Measurements from ENCODE around the gene ZBTB43. TPM values are rescaled to one million over a fixed set of nuclear protein-coding genes. Genes with fewer than 3 reads are reported as not detected.

ZBTB43 gene
- total RNA-seq, 1 donor = 18.1 TPM

DNA sequence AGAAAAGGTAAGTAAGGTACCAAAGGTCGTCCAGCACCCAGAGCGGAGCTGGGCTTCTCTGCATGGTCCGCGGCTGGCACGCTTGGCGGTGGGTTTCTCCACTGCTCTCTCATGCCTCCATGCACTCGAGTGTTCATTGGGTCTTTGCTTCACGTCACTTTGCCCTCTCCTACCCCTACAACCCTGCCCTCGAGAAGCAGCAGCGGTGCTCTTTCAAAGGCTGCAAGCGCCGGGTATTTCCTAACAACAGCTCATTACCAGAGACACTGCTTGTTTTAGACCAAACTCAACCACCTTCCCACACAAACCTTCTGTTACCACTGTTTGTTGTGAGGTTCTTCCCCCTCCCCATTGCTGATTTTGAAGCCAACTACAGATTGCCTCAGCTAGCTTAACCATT, 34.1 kb downstream of the ZBTB43 start:
- TF ChIP-seq, protein P1, sequence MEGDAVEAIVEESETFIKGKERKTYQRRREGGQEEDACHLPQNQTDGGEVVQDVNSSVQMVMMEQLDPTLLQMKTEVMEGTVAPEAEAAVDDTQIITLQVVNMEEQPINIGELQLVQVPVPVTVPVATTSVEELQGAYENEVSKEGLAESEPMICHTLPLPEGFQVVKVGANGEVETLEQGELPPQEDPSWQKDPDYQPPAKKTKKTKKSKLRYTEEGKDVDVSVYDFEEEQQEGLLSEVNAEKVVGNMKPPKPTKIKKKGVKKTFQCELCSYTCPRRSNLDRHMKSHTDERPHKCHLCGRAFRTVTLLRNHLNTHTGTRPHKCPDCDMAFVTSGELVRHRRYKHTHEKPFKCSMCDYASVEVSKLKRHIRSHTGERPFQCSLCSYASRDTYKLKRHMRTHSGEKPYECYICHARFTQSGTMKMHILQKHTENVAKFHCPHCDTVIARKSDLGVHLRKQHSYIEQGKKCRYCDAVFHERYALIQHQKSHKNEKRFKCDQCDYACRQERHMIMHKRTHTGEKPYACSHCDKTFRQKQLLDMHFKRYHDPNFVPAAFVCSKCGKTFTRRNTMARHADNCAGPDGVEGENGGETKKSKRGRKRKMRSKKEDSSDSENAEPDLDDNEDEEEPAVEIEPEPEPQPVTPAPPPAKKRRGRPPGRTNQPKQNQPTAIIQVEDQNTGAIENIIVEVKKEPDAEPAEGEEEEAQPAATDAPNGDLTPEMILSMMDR (IDR thresholded peaks at IDR 0.05; ENCODE audit: extremely low read depth, low read depth, low read length) = no peak
- Histone ChIP-seq H3K36me3 (ENCODE audit: insufficient read depth, low read length) (peaks cover 14% of the 10 kb centered on the region), H3K4me2 (ENCODE audit: insufficient read depth, low read length) (no peak overlapping the region), H3K27me3 (ENCODE audit: insufficient read depth, low read length) (no peaks in the 10 kb centered on the region), H4K20me1 (ENCODE audit: insufficient read depth, low read length) (peaks cover 48% of the 10 kb centered on the region), H3K27ac (ENCODE audit: low read depth, low read length) (no peak overlapping the region), H3K4me1 (ENCODE audit: insufficient read depth, low read length) (peaks cover 7% of the 10 kb centered on the region), H3K4me3 (ENCODE audit: insufficient read depth, low read length) (no peak overlapping the region), H3K79me2 (ENCODE audit: insufficient read depth, low read length) (peaks cover 43% of the 10 kb centered on the region), H3K9me3 (ENCODE audit: low read depth, low read length) (no peaks in the 10 kb centered on the region), H2AFZ (ENCODE audit: low read length) (no peak overlapping the region)
- DNase-seq (ENCODE audit: insufficient read length, low spot score, missing footprints) = no peak

DNA sequence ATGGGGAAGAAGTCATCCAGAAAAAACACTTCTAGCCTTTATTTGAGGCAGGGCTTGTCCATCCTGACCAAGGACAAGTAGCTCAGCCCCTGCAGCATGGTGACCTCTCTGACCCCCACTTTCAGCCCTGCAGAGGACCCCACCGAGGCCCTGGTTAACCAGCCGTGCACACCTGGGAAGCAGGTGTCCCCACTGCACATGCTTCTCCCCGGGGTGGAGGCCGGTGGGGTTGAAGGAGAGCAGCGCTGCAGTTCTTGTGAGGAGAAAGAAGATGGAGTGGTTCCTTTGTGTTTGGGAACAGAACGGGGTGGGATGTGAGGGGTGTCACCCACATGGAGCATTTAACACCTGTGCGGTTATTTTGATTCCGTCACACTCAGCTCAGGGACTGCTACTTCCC, 34.5 kb downstream of the ZBTB43 start:
- Histone ChIP-seq H3K4me2 (ENCODE audit: insufficient read depth, low read length) (no peak overlapping the region), H3K4me1 (ENCODE audit: insufficient read depth, low read length) (peaks cover 11% of the 10 kb centered on the region), H3K27me3 (ENCODE audit: insufficient read depth, low read length) (no peaks in the 10 kb centered on the region), H3K27ac (ENCODE audit: low read depth, low read length) (no peak overlapping the region), H3K79me2 (ENCODE audit: insufficient read depth, low read length) (peaks cover 39% of the 10 kb centered on the region), H3K9me3 (ENCODE audit: low read depth, low read length) (no peaks in the 10 kb centered on the region), H3K4me3 (ENCODE audit: insufficient read depth, low read length) (no peak overlapping the region), H4K20me1 (ENCODE audit: insufficient read depth, low read length) (peaks cover 44% of the 10 kb centered on the region), H3K36me3 (ENCODE audit: insufficient read depth, low read length) (peaks cover 10% of the 10 kb centered on the region), H2AFZ (ENCODE audit: low read length) (no peak overlapping the region)
- DNase-seq (ENCODE audit: insufficient read length, low spot score, missing footprints) = no peak
- TF ChIP-seq, protein P1 (IDR thresholded peaks at IDR 0.05; ENCODE audit: extremely low read depth, low read depth, low read length) = no peak

DNA sequence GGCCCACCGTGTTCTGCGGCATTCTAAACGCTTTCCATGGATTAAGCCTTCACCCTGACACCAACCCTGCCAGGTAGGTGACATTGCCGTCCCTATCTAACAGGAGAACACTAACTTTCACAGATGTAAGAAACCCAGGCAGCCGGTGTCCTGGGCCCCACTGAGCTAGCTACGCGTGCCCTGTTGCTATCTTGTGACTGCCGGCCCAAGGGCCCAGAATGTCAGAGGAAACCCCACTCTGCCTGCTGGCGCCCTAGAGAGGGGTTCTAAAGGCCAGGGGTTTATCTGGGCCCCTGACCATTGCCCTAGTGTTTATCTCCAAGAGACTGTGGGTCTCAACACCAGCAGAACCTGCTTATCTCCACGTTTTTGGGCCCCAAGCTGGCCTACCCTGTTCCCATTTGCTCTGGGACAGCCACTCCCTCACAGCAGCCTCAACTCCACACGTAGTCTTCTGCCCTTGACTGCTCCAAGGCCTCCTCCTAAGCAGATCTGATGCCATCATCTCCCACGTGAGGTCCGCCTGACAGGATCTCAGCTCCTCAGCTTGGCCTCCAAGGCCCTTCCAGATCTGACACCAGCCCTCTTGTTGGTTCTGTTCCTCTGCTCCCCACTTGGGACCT, 37.5 kb downstream of the ZBTB43 start:
- no peak overlapping the region for H2AFZ ChIP-seq (ENCODE audit: low read length)
- TF ChIP-seq, protein P1 (IDR thresholded peaks at IDR 0.05; ENCODE audit: extremely low read depth, low read depth, low read length) = no peak

DNA sequence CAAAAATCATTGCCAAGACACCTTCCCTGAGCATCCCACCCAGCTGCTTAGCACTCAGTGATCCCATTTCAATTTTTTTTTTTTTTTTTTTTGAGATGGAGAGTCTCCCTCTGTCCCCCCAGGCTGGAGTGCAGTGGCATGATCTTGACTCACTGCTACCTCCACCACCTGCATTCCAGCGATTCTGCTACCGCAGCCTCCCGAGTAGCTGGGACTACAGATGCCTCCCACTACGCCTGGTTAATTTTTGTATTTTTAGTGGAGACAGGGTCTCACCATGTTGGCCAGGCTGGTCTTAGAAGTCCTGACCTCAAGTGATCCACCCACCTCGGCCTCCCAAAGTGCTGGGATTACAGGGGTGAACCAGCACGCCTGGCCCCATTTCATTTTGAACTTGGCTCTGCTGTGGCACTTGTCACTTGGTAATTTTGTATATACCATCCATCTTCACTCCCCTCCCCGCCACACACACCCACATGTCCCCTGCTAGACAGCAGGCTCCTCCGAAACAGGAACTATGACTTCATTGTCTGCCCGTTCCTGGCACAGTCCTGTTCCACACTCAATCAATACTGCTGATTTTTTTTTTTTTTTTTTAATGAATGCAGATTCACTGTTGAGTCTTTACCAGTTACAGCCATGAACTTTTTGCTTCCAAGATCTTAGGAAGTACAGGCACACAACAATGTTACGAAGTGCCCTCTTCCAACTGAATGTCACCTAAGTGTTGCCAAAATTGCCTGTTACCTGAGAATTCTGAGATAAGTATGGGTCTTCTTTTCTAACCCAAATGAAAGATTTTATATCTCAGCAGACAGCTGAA, 38.3 kb downstream of the ZBTB43 start:
- Histone ChIP-seq H3K27ac (ENCODE audit: low read depth, low read length) (no peak overlapping the region), H4K20me1 (ENCODE audit: insufficient read depth, low read length) (peaks cover 14% of the 10 kb centered on the region), H3K4me1 (ENCODE audit: insufficient read depth, low read length) (peaks cover 11% of the 10 kb centered on the region), H3K36me3 (ENCODE audit: insufficient read depth, low read length) (no peaks in the 10 kb centered on the region), H2AFZ (ENCODE audit: low read length) (no peak overlapping the region), H3K79me2 (ENCODE audit: insufficient read depth, low read length) (peaks cover 10% of the 10 kb centered on the region), H3K4me3 (ENCODE audit: insufficient read depth, low read length) (no peak overlapping the region), H3K4me2 (ENCODE audit: insufficient read depth, low read length) (no peak overlapping the region), H3K9me3 (ENCODE audit: low read depth, low read length) (no peaks in the 10 kb centered on the region), H3K27me3 (ENCODE audit: insufficient read depth, low read length) (no peaks in the 10 kb centered on the region)
- TF ChIP-seq, protein P1 (IDR thresholded peaks at IDR 0.05; ENCODE audit: extremely low read depth, low read depth, low read length) = no peak
- no peak for DNase-seq (ENCODE audit: insufficient read length, low spot score, missing footprints)

More for the DNA sequence above, 37.5 kb downstream of the ZBTB43 start:
- H4K20me1 ChIP-seq (ENCODE audit: insufficient read depth, low read length) = peaks cover 21% of the 10 kb centered on the region
- DNase-seq (ENCODE audit: insufficient read length, low spot score, missing footprints) = no peak
- no peaks in the 10 kb centered on the region for H3K9me3 ChIP-seq (ENCODE audit: low read depth, low read length)
- no peaks in the 10 kb centered on the region for H3K36me3 ChIP-seq (ENCODE audit: insufficient read depth, low read length)
- peaks cover 11% of the 10 kb centered on the region for H3K4me1 ChIP-seq (ENCODE audit: insufficient read depth, low read length)
- no peak overlapping the region for H3K27ac ChIP-seq (ENCODE audit: low read depth, low read length)
- no peak overlapping the region for H3K4me2 ChIP-seq (ENCODE audit: insufficient read depth, low read length)
- peaks cover 13% of the 10 kb centered on the region for H3K79me2 ChIP-seq (ENCODE audit: insufficient read depth, low read length)
- H3K27me3 ChIP-seq (ENCODE audit: insufficient read depth, low read length) = no peaks in the 10 kb centered on the region
- no peak overlapping the region for H3K4me3 ChIP-seq (ENCODE audit: insufficient read depth, low read length)

Measured in osteoblast (primary cell).